Kidney (tissue), 14 donors: Measurements from ENCODE around the gene OR6K6. TPM values are rescaled to one million over a fixed set of nuclear protein-coding genes. Genes with fewer than 3 reads are reported as not detected.

Source experiments
- DNase-seq, 5 donors: peaks; one replicate each; pipeline ENCODE4 v3.0.0-alpha.2; 2013 to 2020
- FAIRE-seq: peaks from 2 replicates; lab custom pipeline; 2012; peaks lifted over from hg19 to GRCh38; lab: Jason Lieb, UNC
- H3K27ac ChIP-seq, 2 donors: one replicate each; pipeline ENCODE4 v1.7.0; 2013; ENCODE audit warnings: low read depth in 2 of 2, low read length in 2 of 2, inconsistent platforms in 1 of 2
- H3K27me3 ChIP-seq: one replicate; pipeline ENCODE4 v1.7.1; 2013; ENCODE audit warnings: low read length, inconsistent platforms; ENCODE audit not compliant: control insufficient read depth, insufficient read depth
- H3K36me3 ChIP-seq, 3 donors: one replicate each; pipeline versions ENCODE4 v1.7.0 to v1.7.1; 2013; ENCODE audit warnings: low read length in 3 of 3, control low read depth in 1 of 3, inconsistent platforms in 1 of 3; ENCODE audit not compliant: insufficient read depth in 3 of 3, control insufficient read depth in 2 of 3
- H3K4me1 ChIP-seq, 3 donors: one replicate each; pipeline versions ENCODE4 v1.7.0 to v1.7.1; 2013; ENCODE audit warnings: low read length in 3 of 3, inconsistent platforms in 1 of 3, low read depth in 1 of 3; ENCODE audit not compliant: control insufficient read depth in 2 of 3, insufficient read depth in 2 of 3
- H3K4me3 ChIP-seq, 3 donors: one replicate each; pipeline versions ENCODE4 v1.7.0 to v1.8.1; 2013; ENCODE audit warnings: low read length in 3 of 3, control low read depth in 1 of 3, inconsistent platforms in 1 of 3
- H3K9ac ChIP-seq, 3 donors: one replicate each; pipeline versions ENCODE4 v1.7.0 to v1.7.1; 2013; ENCODE audit warnings: low read length in 3 of 3, control low read depth in 1 of 3, inconsistent platforms in 1 of 3
- H3K9me3 ChIP-seq, 3 donors: one replicate each; pipeline versions ENCODE4 v1.7.0 to v1.7.1; 2013; ENCODE audit warnings: low read length in 3 of 3, control low read depth in 1 of 3, inconsistent platforms in 1 of 3; ENCODE audit not compliant: control insufficient read depth in 2 of 3, insufficient read depth in 1 of 3
- CTCF ChIP-seq: IDR thresholded peaks from 3 replicates; pipeline ENCODE4 v1.5.1; 2012; ENCODE audit warnings: mild to moderate bottlenecking, moderate library complexity, borderline replicate concordance; ENCODE audit not compliant: insufficient read depth; ENCODE audit errors: extremely low read depth
- intact Hi-C: fragments of 100-400 bp; cut with DNase I; formaldehyde crosslinking; loops from one replicate; pipeline ENCODE4 v1.11.1; 2022
- polyA plus RNA-seq: library from polyadenylated mRNA; stranded (reverse); fragments of 350-450 nt; fragmentation: Illumina TruSeq; extraction: RNeasy Lipid Tissue Mini Kit (QIAGEN cat#74804); gene quantifications from one replicate; pipeline ENCODE4 v1.2.3, GENCODE V29; 2014; ENCODE audit warnings: low read depth, low replicate concordance; ENCODE audit not compliant: insufficient read depth
- total RNA-seq: library from RNA; stranded (reverse); fragmentation: NEBNext Ultra II Directional; extraction: Animal tissue kit (Norgen Biotek cat#: 25700); gene quantifications from one replicate; pipeline ENCODE4 v1.2.1, GENCODE V29; 2021
- donor health status: control.
- donor health status: control.
- donor health status: control.
- donor health status: control.
- donor health status: control.
- donor health status: DM: yes; HTN: yes; CAD: no.
- donor health status: Normal renal cell carcinoma (clear cell type).

Gene OR6K6
- total and polyA plus RNA-seq, 2 donors from 2014 or later: not detected

DNA sequence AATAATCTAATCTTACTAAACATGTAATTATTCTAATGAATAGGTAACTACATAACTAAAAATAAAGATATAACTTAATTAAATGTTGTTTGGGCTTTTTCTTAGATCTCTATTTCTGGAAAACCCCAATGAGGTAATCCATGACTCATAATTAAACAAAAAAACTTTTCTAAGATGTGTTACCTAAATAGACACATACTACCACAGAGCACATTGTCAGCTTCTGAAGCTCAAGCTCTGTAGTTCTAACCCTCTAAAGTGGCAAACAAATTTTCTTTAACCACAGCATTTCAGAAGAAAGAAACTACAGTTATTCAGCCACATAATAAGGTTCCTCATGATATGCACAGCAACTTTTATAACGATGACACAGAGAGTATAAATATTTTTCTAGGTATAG lies 38.2 kb upstream of the OR6K6 start:
- no peak for TF ChIP-seq CTCF
- Histone ChIP-seq H3K9ac (no peak overlapping the region), H3K36me3 (no peaks in the 10 kb centered on the region), H3K27ac (no peak overlapping the region), H3K4me1 (no peaks in the 10 kb centered on the region), H3K27me3 (no peaks in the 10 kb centered on the region), H3K4me3 (no peak overlapping the region), H3K9me3 (no peaks in the 10 kb centered on the region)
- intact Hi-C loops: no loop called here
- no peak for FAIRE-seq
- no peak for DNase-seq

DNA sequence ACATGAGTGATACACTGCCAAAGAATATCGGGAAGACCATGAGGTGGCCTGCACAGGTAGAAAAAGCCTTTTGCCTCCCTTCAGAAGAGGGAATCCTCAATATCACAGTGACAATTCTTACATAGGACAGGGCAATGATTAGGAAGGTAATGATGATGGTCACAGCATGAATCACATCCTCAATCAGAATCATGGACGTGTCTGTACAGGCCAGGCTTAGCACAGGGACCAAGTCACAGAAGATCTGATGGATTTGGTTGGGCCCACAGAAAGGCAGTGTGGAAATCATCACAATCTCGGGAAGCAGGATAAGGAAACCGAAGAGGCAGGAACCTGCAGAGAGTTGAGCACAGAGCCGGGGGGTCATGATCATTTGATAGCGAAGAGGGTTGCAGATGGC lies 37.2 kb upstream of the OR6K6 start:
- no peak for TF ChIP-seq CTCF

DNA sequence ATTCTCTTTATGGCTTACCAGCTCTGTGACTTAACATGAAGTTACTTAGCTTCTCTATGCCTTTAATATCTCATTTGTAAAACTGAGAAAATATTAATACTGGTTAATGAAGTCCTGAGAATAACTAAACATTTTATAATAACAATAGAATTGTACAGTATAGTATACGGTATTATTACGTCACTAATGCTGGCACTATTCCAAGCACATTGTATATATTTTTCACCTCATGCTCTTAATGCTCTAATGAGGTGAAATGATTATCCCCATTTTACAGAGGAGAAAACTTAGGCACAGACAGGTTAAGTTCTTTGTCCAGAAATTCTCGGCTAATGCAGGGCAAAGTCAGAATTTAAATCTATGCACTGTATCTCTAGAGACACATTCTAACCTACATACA lies 34.9 kb upstream of the OR6K6 start:
- H3K27me3 ChIP-seq: no peaks in the 10 kb centered on the region
- no peak for TF ChIP-seq CTCF
- no peak overlapping the region for H3K4me3 ChIP-seq
- H3K36me3 ChIP-seq: no peaks in the 10 kb centered on the region
- H3K9ac ChIP-seq: no peak overlapping the region
- no peak overlapping the region for H3K27ac ChIP-seq
- intact Hi-C loops: no loop called here
- H3K9me3 ChIP-seq: no peaks in the 10 kb centered on the region
- H3K4me1 ChIP-seq: no peaks in the 10 kb centered on the region
- FAIRE-seq (no peak), DNase-seq (no peak)

More for the DNA sequence above, 37.2 kb upstream of the OR6K6 start:
- Histone ChIP-seq H3K36me3 (no peaks in the 10 kb centered on the region), H3K27ac (no peak overlapping the region), H3K27me3 (no peaks in the 10 kb centered on the region), H3K4me3 (no peak overlapping the region), H3K9me3 (no peaks in the 10 kb centered on the region), H3K9ac (no peak overlapping the region), H3K4me1 (no peaks in the 10 kb centered on the region)
- DNase-seq (no peak), FAIRE-seq (no peak)
- intact Hi-C loops: no loop called here

- no peak within 1 kb of the TSS for H3K4me3 ChIP-seq
- no peaks in the 10 kb centered on the region for H3K9me3 ChIP-seq
- no peaks in the 10 kb centered on the region for H3K36me3 ChIP-seq
- H3K9ac ChIP-seq: no peak within 1 kb of the TSS
- no peaks in the 10 kb centered on the region for H3K27me3 ChIP-seq
- intact Hi-C loops: no loop called here
- no peak for DNase-seq
- no peak for TF ChIP-seq CTCF
- FAIRE-seq: no peak
- H3K4me1 ChIP-seq: no peaks in the 10 kb centered on the region
- H3K27ac ChIP-seq: no peak within 1 kb of the TSS
These were observed 33.9 kb upstream of the OR6K6 start, which contains the start of gene OR6K3 for GRCh38 chr1:158720620-158721019. Gene OR6K3 (minus strand): TSS chr1:158720720. CDS start chr1:158718115, 2,605 bp downstream.
